Urinary bladder (tissue), 4 donors: Measurements from ENCODE around the gene DENND1A. TPM values are rescaled to one million over a fixed set of nuclear protein-coding genes. Genes with fewer than 3 reads are reported as not detected.

Source experiments
- DNase-seq: peaks from one replicate; pipeline ENCODE4 v3.0.0-alpha.2; 2015; ENCODE audit errors: extremely low spot score
- H3K27ac ChIP-seq: one replicate; pipeline ENCODE4 v1.5.1; 2013; ENCODE audit warnings: low read depth, mild to moderate bottlenecking, moderate library complexity
- H3K36me3 ChIP-seq: one replicate; pipeline ENCODE4 v1.6.1; 2013; ENCODE audit warnings: mild to moderate bottlenecking, moderate library complexity; ENCODE audit not compliant: insufficient read depth
- H3K4me1 ChIP-seq: one replicate; pipeline ENCODE4 v1.6.1; 2013; ENCODE audit warnings: mild to moderate bottlenecking, moderate library complexity; ENCODE audit not compliant: insufficient read depth
- H3K4me3 ChIP-seq: one replicate; pipeline ENCODE4 v1.5.1; 2013; ENCODE audit warnings: low read depth, low read length
- WGBS: extraction: QIAGEN DNeasy Blood & Tissue Kit; methylation state at CpG from one replicate; pipeline ENCODE4 v1.1.7; 2013; 5-methylcytosine and 5-hydroxymethylcytosine counted together
- polyA plus RNA-seq: library from polyadenylated mRNA; stranded (reverse); fragments of 200-250 nt; gene quantifications from one replicate; pipeline ENCODE4 v1.2.3, GENCODE V29; 2013
- total RNA-seq: library from RNA; depleted of rRNA; stranded (reverse); fragments of >200 nt; gene quantifications from one replicate; pipeline ENCODE4 v1.2.3, GENCODE V29; 2014
- donor health status: healthy with polysubstance abuse.
- donor health status: healthy.

Gene DENND1A
- total and polyA plus RNA-seq, 2 donors: 14.8 to 20.2 TPM

DNA sequence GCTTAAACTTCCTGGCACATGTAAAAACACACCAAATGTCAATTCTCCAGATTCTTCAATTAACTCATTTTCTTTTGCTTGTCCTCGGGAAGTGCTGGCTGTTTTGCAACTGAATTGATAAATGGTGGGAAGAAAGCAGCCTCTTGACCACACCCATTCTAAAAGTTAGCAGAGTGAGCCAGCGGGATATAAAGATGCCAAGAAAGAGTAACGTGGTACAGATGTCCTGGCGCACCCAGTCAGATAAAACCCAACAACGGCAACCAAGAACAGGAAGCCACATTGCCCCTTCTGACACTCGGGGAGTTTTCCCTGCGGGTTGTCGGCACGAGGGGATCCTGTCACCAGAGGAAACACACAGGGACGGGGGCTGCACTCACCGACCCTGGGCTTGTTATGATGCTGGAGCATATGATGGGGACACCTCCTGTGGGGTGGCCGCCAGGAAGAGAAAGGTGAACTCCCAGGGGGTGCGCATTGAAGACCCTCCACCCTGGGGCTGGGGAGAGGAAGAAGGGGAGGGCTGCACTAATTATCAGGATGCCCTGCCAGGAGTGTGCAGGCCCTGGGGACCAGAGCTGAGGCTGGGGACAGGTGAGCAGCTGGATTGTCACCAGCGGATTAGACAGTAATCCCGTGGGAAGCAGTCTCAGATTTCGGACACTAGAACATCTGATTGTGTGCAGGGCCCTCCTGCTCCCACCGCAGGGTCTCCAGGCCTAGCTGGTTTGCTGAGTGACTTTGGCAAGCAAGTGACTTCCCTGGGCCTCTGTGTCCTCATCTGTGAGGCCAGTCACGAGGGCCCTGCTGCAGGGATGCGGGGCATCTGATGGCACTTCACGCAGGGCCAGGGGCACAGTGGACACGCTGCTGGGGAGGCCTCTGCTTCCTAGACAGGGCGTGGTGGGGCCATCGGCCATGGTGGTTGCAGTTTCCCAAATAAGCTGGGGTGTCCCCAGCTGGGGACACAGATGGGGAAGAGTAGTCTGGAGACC lies 514.7 kb downstream of the DENND1A start:
- Histone ChIP-seq H3K4me1 (no peaks in the 10 kb centered on the region), H3K36me3 (no peaks in the 10 kb centered on the region), H3K27ac (no peak overlapping the region), H3K4me3 (no peak overlapping the region)
- WGBS: 76% methylated on average over 23 of the region's 23 CpGs
- DNase-seq: no peak

DNA sequence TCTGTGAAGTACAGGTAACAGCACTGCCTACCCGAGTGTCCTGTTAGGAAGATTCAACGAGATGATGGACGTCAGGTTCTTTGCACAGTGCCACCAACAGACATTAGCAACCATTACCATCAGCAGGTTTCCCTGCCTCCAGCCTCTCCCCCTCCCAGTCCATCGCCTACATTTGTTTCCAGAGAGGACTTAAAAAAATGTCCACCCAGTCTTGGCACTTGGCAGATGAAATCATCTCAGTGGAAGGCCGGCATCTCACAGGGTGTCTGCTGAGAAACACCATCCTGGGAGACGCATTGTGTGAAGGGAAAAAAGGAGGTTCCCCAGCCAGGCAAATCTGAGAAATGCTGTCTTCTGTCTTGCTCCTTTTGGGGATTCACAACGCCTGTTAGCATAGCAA lies 515.7 kb downstream of the DENND1A start:
- no peak for DNase-seq
- no peaks in the 10 kb centered on the region for H3K36me3 ChIP-seq
- H3K27ac ChIP-seq: no peak overlapping the region
- H3K4me3 ChIP-seq: no peak overlapping the region
- no peaks in the 10 kb centered on the region for H3K4me1 ChIP-seq
- WGBS: 91% methylated on average over 7 of the region's 7 CpGs

DNA sequence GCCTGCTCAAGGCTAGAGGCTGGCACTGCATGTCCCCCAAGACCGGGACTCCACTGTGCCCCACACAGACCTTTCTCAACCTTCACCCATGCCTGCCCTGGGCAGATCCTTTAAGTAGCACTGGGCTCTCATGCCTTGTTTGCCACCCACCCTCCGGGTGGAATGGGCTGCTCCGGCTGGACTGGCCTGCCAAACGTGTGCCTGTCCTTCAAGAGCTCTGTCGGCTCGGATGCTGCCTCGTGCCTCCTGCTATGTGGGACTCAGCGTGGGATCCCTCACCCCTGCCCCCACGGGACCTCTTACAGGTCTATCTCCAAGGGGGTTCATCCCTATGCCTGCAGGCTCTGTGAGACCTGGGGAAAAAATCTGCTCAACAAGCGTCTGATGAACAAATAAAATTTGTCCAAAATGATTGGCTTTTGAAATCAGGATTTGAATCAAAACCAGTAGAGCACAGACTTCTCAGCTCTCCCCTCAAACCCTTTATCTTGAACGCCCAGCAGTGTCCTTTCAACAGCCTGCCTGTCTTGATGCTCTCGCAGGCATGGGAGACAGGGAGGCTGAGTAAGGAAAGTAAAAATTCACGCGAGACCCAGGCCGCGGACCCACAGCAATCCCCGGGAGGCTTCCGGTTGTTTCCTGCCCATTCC lies 517.6 kb downstream of the DENND1A start:
- Histone ChIP-seq H3K36me3 (no peaks in the 10 kb centered on the region), H3K4me3 (no peak overlapping the region), H3K27ac (no peak overlapping the region), H3K4me1 (no peaks in the 10 kb centered on the region)
- DNase-seq: no peak
- 88% methylated on average over 18 of the region's 18 CpGs for WGBS

DNA sequence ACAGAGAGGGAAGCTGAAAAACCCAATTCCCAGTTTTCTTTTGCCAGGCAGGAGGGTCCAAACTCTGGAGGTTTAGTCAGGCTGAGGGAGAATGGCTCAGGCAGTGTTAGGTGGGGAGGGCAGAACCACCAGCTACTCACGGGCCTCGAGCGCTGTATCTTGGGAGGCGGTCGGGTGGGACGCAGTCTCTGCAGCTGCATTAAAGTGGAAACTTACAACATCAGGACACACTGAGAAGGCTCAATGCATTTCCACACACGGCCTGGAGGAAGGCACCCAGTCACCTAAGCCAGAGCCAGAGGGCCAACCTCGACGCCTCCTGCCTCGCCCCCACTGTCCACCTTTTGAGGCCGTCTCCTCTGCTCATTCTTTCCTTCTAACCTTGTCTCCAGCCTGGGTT lies 518.3 kb downstream of the DENND1A start:
- no peak for DNase-seq
- Histone ChIP-seq H3K4me3 (no peak overlapping the region), H3K4me1 (no peaks in the 10 kb centered on the region), H3K27ac (no peak overlapping the region), H3K36me3 (no peaks in the 10 kb centered on the region)
- WGBS: 97% methylated on average over 11 of the region's 11 CpGs

DNA sequence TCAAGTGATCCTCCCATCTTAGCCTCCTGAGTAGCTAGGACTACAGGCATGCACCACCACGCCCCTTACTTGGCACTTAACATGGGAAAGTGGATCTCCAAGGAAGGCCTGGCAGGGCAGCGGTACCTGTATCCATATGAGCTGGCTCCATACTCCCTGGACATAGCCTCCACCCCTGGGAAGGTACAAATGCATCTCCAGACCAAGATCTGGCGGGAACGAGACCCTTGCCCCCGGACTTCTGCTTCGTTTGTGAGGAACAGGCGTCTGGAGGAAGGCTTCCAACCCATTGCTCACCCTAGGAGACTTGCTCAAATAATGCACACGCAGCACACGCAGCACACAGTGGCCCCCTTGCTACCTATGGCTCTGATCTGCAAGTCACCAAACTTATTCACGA lies 518.7 kb downstream of the DENND1A start:
- Histone ChIP-seq H3K4me3 (no peak overlapping the region), H3K4me1 (no peaks in the 10 kb centered on the region), H3K36me3 (no peaks in the 10 kb centered on the region), H3K27ac (no peak overlapping the region)
- 98% methylated on average over 10 of the region's 10 CpGs for WGBS
- no peak for DNase-seq

DNA sequence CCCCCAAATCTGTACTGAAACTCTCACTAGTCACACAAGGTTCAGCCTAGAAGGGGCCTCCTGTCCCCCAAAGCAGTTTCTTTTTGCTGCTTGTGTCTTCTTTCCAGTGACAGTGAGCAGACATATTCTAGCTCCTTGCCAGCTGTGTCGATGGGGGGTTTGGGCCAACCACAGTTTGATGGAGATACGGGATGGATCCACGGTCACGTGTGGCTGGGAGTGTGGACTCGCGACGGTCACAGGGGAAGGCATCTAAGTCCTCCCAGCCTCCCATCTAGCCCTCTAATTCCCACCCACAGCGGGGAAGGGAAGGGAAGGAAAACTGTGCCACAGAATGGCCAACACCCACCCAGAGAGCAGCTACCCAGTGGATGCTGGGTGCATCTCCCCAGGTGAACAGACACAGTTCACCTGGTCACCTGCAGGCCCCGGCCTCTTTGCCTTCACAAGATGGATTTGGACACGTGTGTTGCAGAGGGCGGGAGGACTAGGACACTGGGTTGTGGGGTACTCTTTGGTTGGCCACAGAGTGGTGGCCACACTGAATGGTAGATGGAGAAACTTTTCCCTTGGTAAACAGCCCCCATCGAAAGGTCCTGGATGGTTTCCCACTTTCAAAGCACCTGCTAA lies 519.5 kb downstream of the DENND1A start:
- WGBS: 97% methylated on average over 12 of the region's 12 CpGs
- H3K4me1 ChIP-seq: no peaks in the 10 kb centered on the region
- DNase-seq: no peak
- no peak overlapping the region for H3K4me3 ChIP-seq
- H3K27ac ChIP-seq: no peak overlapping the region
- H3K36me3 ChIP-seq: no peaks in the 10 kb centered on the region

DNA sequence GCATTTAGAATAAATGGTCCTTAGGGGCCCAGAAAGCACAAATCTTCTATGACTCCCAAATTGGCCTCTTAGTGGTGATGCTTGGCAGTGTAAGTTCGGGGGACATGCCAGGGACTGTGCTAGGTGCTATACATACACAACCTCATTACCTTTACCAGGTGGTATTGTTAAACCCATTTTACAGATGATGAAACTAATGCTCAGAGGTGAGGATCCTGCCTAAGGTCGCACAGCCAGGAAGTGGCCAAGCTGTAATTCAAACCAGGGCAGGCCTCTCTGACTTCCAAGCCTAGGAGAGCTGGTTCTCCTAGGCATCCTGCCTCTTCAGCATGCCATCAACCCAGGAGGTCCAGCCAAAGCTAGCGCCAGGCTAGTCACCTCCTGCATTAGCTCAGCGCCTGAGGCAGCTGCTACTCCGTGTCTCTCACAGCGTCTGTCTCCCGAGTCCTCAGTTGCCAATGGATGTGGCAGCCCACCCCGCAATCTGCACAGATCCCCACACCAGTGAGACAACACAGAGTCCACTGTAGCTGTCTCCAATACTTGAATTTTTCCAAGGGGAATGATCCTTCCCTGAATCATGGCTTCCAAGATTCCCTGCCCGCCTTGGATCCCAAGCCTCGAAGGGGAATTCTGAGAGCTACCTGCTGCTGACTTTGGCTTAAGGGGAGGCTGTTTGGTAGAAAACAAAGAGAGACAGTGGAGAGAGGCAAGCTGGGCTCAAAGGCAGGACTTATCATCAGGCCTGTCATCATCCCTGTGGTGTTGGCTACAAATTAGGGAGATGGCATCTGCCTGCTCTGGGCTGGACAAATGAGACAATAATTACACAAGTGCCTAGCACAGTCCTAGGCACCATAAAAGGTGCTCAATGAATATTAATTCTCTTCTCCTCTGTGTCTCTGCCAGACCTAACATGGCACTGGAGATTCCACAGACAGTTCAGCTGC lies 521.3 kb downstream of the DENND1A start:
- Histone ChIP-seq H3K36me3 (no peaks in the 10 kb centered on the region), H3K27ac (no peak overlapping the region), H3K4me3 (no peak overlapping the region), H3K4me1 (no peaks in the 10 kb centered on the region)
- 95% methylated on average over 10 of the region's 10 CpGs for WGBS
- DNase-seq: no peak

DNA sequence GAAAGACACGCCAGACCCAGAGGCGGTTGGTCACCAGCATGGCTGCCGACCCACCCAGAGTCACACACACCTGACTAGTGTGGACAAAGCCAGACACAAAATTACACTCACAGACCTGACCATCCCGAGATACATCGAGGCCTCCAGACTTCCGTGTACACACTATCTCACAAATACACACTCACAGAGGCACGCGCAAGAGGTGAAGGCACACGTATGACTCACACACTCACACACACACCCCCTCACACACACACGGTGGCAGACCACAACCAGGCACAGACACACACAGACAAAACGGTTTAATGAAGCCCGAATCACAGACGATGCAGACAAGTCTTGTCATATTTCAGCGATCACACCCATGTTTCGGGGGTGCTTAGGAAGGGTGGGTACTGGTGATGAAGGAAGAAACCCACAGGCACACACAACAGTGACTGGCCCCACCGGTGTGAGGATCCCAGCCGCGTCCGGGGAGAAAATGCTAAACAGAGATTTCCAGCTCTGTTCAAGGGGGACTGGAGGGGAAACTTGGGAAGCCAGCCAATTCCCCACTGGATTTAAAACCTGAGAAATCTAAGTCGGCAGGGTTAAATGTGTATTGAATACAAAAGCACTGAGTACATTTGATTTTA lies 522.6 kb downstream of the DENND1A start:
- no peak overlapping the region for H3K4me3 ChIP-seq

DNA sequence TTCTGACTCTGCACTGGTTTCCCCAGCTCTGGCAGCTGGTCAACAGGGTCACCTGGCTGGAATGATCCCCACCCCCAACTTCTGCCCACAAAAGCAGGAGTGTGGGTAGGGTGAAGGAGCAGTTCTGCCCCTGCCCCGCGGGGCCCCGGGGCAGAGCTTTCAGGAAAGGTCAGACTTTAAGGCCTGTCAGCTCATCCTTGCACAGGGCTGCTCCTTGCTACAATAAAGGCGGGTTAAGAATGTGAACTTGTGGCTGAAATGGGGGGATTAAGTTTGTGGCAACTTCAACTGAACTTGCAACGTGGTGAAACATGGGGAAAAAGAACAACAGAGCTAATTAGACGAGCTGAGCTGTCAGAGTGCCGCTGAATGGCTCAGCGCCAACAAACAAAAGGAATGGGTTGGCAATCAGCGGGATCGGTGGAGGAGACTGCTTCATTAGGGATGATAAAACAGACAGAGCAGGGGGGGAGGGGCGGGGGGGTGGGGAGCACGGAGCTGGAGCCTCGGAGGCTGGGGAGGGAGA lies 523.2 kb downstream of the DENND1A start:
- H3K4me1 ChIP-seq: no peaks in the 10 kb centered on the region
- no peak overlapping the region for H3K4me3 ChIP-seq
- no peak for DNase-seq
- H3K27ac ChIP-seq: no peak overlapping the region
- WGBS: 60% methylated on average over 13 of the region's 13 CpGs
- H3K36me3 ChIP-seq: no peaks in the 10 kb centered on the region

More for the DNA sequence above, 522.6 kb downstream of the DENND1A start:
- no peak overlapping the region for H3K27ac ChIP-seq
- H3K36me3 ChIP-seq: no peaks in the 10 kb centered on the region
- DNase-seq: no peak
- 72% methylated on average over 20 of the region's 20 CpGs for WGBS
- H3K4me1 ChIP-seq: no peaks in the 10 kb centered on the region

DNA sequence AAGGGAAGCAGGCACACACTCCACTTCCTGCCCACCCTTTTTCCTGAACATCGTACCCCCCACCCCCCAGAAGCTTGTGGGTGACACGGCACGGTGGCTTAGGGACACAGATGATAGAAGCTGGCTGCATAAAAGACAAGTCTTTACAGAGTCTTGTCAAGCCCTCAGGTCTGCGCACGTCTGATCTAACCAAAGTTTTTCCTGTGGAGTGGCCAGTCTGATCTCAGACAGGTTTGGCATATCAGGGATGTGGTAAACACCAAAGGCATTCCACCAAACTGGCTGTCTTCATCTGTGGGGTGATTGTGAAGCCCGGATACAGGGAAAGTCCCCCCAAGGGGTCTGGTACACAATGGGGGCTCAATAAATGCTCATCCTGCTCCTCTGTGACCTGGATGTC lies 523.9 kb downstream of the DENND1A start:
- WGBS: 78% methylated on average over 6 of the region's 6 CpGs
- Histone ChIP-seq H3K4me1 (no peaks in the 10 kb centered on the region), H3K27ac (no peak overlapping the region), H3K36me3 (no peaks in the 10 kb centered on the region), H3K4me3 (no peak overlapping the region)
- DNase-seq: no peak

DNA sequence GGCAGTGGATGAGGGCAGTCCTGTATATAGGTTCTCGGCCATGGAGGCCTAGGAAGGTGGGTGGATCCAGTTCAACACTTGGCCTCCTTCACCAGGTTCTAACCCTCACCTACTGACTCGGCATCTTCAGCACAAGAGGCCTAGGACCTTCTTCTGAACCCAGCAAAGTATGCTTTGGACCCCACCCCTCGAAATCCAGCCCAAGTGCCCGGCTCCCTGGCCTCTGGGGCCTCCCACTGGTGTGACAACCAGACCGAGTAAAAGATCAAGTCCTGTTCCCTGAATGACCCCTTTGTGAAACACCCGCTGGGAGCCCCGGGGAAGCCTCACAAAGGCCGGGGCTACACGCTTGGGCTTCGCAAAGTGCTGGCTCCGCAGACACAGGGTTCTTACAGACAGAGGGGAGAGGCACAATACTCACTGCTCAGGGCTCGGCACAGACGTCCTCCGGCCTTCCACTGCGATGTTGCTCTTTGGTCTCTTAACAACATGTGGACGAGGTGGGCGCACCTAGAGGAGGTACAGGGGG lies 526.9 kb downstream of the DENND1A start:
- Histone ChIP-seq H3K4me1 (no peaks in the 10 kb centered on the region), H3K4me3 (no peak overlapping the region), H3K36me3 (no peaks in the 10 kb centered on the region), H3K27ac (no peak overlapping the region)
- no peak for DNase-seq
- WGBS: 93% methylated on average over 17 of the region's 17 CpGs

DNA sequence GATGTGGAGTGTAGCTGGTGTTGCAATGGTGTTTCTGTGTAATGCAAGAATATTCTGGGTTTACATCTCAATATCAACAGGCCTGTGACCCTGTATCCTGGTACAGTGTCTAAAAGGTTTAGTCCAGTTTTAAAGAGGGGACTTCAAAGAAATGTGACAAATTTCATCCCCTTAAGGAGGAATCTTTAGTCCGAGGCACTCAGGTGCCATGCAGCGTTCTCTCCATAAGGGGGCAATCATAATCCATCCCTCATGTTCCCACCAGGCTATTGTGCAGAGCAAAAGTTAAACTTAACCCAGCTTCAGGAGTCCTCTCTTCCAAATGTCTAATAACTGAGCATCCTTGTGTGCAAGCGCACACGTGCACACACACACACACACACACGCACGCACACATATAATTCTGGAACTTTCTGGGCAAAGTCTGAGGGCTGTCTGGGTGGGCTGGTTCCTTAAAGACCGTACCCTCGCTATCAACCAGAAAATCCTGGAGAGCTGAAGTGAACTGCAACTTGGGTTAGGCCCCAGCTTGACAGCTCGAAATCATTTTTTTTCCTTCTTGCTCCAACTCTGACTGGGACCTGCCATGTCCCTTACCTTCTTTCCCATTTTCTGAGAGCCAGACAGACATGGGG lies 527.9 kb downstream of the DENND1A start:
- H3K4me3 ChIP-seq: no peak overlapping the region
- DNase-seq: no peak
- no peaks in the 10 kb centered on the region for H3K36me3 ChIP-seq
- WGBS: 51% methylated on average over 9 of the region's 9 CpGs
- no peak overlapping the region for H3K27ac ChIP-seq
- no peaks in the 10 kb centered on the region for H3K4me1 ChIP-seq
